HG03095 (cell line): ENCODE data around the gene HCFC1R1.
"Not testable (repeated sequence)": the region's sequence is repeated elsewhere in the genome, so short reads cannot be mapped to it uniquely, and the experiment has no call there.

Experiments used
- ATAC-seq: cut with Tn5 transposase; IDR thresholded peaks from one replicate; pipeline ENCODE4 v1.9.1; 2021; ENCODE audit warnings: moderate library complexity; ENCODE audit not compliant: unreplicated experiment

The HCFC1R1 gene, protein sequence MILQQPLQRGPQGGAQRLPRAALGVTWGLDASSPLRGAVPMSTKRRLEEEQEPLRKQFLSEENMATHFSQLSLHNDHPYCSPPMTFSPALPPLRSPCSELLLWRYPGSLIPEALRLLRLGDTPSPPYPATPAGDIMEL

DNA sequence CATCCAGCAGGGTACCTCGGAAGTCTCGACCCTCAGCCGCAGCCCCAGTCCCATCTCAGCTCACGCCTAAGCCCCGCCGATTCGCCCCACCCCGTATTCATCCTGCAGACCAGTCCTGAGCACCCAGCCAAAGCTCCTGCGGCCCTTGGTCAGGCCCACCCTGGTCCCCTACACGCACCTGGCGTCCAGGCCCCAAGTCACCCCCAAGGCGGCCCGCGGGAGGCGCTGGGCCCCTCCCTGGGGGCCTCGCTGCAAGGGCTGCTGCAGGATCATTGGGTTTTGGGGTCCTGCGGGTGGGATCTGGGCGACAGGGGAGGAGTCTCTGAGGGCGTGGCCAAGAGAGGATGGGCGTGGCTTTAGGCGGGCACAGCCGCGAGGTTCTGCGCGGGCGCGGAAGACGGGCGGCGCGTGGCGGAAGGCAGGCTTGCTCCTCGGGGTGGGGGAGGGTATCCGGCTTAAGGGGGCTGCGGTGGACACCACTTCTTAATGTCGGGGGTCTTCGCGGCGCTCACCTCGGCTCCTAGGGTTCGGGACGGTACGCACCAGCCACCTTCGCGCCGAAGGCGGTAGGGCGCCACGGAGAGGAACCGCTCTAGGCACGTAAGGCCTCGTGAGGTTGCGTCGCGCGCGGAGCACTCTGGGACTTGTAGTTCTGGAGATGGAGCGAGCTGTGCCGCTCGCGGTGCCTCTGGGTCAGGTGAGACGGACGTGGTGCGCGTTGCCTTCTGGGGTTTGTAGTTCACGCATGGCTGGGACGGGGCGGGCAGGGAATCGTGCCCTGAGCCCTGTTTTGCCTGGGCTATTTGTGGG is at the start of gene HCFC1R1, which contains the start of gene THOC6:
HCFC1R1 (minus strand) TSS at position 274 of the 810 bp plus-strand sequence; CDS start at position 273, 1 bp downstream.
THOC6 (plus strand) TSS at position 367 of the 810 bp plus-strand sequence; CDS start at position 659, 292 bp downstream.
- peak; percentile 63 for ATAC-seq

DNA sequence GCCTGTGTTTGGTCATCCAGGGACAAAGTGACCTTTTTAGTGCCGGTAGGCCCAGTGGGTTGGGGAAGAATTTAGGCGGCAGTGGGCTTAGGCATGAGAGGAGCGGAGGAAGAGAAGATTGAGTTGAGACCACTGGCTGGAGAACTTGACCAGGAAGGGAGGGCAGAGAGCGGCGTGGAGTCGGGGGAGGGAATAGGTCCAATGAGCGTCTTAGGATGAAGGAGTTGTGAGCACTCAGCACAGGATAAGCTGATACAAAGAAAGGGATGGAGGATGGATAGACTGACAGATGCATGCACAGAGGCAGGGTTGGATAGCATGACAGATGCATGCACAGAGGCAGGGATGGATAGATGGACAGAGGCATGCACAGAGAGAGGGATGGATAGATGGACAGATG is 49.7 kb upstream of the HCFC1R1 start:
- ATAC-seq: no peak

DNA sequence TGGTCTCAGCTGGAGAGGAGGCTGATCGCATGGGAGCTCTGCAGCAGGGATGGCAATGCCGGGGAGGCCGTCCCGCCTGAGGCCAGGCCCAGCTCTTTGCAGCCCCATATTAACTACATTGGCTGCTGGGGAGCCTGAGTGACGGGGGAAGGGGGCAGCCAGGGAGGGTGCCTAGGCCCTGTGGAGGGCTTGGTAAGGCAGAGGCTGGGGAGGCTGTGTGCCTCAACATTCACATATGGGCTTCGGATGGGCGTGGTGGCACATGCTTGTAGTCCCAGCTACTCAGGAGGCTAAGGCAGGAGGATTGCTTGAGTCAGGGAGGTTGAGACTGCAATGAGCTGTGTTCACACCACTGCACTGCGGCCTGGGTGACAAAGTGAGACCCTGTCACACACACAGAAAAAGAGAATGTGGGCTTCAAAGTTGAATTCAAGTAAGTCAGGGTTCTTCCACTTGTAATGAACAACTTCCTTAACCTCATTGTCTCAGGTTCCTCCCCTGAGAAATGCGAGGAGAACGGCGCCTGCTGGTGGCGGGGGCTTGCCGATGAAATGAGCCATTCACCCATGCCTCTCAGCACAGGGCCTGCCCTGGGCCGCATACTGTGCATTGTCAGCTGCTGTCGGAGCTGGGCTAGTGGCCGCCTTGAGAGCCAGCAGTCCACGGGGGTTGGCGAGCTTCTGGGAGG is 49.0 kb upstream of the HCFC1R1 start:
- ATAC-seq: not testable (repeated sequence)

DNA sequence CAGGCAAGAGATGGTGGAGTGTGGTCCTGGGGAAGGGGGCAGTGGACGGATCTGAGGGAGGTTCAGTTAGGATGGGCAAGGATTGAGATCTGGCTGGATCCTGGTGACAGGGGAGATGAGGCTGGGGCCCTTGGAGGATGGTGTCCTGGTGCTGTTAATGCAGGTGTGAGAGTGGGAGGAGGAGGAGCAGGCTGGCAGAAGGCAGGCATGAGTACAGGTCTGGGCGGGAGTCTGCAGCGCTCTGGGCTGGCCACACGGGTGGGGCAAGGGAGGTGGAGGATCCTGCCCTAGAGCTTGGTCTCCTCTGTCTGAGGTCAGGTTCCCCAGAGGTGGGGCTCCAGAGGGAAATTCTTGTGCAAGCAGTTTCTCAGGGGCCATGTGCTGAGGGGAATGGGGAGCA is 48.4 kb upstream of the HCFC1R1 start:
- not testable (repeated sequence) for ATAC-seq

DNA sequence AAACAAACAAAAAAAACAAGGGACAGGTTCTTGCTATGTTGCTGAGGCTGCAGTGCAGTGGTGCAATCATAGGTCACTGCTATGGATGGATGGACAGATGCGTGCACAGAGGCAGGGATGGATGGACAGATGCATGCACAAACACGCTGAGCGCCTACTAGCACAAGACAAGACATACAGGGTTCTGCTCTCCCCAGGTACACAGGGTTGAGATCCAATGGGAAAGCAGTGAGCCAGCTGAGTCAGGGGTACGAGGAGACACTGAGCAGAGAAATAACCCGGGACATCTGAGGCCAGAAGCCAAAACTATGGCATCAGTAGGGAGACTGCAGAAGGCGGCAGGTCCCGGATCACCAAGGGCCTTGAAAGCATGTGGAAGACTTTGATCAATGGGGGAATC is 47.9 kb upstream of the HCFC1R1 start:
- no peak for ATAC-seq

DNA sequence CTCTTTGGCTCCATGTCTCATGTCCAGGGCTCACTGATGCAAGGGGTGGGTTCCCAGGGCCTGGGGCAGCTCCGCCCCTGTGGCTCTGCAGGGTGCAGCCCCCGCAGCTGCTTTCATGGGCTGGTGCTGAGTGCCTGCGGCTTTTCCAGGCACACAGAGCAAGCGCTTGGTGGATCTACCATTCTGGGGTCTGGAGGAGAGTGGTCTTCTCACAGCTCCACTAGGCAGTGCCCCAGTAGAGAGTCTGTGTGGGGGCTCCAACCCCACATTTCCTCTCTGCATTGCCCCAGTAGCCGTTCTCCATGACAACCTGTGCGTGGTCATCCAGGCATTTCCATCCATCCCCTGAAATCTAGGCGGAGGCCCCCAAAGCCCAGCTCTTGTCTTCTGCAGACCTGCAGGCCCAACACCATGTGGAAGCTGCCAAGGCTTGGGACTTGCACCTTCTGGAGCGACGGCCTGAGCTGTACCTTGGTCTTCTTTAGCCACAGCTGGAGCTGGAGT is 46.9 kb upstream of the HCFC1R1 start:
- ATAC-seq: no peak

DNA sequence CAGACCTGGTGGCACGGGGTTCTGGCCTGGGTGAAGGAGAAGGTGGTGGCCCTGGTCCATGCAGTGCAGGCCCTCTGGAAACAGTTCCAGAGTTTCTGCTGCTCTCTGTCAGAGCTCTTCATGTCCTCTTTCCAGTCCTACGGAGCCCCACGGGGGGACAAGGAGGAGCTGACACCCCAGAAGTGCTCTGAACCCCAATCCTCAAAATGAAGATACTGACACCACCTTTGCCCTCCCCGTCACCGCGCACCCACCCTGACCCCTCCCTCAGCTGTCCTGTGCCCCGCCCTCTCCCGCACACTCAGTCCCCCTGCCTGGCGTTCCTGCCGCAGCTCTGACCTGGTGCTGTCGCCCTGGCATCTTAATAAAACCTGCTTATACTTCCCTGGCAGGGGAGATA is 45.4 kb upstream of the HCFC1R1 start:
- ATAC-seq: not testable (repeated sequence)

DNA sequence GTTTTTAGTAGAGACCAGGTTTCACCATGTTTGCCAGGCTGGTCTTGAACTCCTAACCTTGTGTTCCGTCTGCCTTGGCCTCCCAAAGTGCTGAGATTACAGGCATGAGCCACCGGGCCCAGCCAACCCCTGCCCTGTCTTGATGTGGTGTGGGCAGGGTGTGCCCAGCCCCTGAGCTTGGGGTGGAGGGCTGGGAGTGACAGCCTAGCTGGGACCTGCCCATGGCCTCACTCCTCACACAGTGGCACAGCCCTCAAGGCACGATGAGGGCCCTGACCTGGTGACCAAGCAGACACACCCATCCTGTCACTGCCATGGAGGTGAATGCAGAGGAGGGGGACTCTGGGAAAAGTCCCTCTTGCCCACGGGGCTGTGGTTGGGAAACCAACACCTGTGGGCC is 44.7 kb upstream of the HCFC1R1 start:
- ATAC-seq: no peak

DNA sequence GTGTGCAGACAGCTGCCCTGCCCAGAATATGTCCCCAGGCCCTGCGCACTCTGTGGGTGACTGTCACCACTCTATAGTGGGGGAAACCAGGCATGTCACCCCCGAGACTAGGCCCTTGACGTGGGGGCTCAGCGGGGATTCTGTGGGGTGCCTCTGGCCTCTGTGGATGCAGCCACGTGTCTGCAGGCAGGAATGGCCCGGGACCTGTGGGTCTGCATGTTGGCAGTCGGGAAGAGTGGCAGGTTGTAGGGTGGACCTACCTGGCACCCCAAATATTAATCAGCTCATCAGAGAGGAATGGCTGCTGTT is 42.7 kb upstream of the HCFC1R1 start:
- no peak for ATAC-seq

DNA sequence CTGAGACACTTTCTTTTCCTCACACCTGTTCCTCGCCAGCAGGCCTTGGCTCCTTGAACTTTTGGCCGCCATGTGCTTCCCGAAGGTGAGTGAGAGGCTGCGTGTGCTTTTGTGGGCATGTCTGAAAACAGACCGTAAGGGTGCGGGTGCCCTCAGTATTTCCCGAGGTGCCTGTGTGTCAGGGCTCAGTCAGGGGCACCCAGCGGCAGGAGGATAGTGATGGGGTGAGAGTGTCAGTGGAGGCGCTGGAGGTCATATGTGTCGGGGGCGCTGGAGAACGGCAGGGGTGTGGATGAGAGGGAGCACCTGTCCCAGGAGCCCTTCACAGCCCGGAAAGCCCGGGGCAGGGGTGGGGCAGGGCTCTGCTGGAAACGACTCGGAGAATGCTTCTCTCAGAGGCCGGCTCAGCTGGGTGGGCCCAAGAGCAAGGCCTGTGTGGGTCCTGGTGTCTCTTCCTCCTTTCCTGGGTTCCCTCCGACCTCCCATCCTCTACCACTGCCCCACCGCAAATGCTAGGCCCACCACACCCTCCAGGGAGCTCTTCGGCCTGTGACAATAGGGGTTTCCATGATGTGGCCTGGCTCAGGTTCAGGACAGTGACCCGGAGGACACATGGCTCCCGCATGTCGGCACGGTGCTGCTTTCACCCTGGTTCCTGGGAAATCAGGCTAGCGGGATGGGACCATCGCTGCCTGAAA is 42.1 kb upstream of the HCFC1R1 start:
- ATAC-seq: no peak

DNA sequence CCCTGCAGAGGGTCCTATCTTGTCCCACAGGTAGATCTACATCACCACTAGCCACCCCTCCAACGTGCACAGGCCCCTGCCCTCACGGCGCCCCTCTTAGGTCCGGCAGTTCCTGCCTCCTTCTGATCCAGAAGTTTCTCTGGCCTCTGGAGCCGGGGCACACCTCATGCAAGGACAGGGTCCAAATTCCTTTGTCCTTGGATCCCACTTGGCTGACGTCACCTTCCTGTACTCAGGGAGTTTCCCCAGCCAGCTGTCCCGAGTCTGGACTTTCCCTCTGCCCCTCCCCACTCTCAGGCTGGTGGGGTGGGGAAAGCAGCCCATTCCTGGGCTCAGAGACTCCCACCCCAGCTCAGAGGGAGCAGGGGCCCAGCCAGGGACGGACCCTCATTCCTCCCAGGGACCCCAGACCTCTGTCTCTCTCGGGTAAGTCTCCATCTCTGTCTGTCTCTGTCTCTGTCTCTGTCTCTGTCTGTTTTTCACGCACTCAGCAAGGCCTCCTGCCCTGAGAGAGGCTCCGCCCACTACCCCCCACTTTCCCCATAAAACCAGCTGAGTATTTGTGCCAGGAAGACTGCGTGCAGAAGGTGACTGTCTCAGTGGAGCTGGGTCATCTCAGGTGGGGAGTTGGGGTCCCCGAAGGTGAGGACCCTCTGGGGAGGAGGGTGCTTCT is 41.5 kb upstream of the HCFC1R1 start, which contains the start of gene IL32:
IL32 (plus strand) TSS at position 572 of the 673 bp plus-strand sequence. CDS start 172 bp downstream, outside the sequence.
- ATAC-seq: no peak

DNA sequence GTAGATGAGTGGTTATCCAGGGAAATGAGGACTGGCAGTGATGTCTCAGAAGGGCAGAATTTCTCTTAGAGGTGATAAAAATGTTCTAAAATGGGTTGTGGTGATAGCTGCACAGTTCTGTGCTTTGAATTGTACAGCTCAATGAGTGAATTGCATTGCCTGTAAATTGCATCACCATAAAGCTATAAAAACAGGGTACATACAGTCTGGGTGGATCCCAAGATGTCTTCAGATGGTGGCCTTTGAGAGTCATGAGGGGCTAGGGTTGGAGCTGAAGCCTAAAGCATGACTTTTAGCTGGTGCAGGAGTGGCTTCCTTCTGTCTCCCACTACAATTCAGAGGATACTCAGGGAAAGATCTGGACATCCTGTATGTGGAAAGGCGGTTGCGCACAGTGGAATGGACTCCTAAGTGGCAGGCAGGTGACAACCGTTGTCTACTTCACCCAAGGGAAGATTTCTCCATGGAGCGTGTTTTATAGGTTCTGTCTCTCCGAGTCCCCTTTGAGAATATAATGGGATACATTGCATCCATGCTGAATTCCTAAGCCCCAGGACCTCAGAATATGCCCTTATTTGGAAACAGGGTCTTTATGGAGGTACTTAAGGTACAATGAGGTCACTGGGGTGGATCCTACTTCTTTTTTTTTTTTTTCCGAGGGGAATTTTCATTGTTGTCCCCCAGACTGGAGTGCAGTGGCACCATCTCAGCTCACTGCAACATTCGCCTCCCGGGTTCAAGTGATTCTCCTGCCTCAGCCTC is 40.1 kb upstream of the HCFC1R1 start:
- no peak for ATAC-seq

DNA sequence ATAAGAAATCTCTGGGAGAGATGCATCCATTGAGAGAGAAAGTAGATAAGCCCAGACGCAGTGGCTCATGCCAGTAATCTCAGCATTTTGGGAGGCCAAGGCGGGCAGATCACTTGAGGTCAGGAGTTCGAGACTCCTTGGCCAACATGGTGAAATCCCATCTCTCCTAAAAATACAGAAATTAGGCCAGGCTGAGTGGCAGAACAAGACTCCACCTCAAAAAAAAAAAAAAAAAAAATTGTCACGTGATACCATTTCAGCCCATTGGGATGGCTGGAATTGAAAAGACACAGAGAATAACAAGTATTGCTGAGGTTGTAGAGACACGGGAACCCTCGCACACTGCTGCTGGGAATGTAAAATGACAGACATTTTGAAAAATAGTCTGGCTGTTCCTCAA is 38.8 kb upstream of the HCFC1R1 start:
- ATAC-seq: no peak

DNA sequence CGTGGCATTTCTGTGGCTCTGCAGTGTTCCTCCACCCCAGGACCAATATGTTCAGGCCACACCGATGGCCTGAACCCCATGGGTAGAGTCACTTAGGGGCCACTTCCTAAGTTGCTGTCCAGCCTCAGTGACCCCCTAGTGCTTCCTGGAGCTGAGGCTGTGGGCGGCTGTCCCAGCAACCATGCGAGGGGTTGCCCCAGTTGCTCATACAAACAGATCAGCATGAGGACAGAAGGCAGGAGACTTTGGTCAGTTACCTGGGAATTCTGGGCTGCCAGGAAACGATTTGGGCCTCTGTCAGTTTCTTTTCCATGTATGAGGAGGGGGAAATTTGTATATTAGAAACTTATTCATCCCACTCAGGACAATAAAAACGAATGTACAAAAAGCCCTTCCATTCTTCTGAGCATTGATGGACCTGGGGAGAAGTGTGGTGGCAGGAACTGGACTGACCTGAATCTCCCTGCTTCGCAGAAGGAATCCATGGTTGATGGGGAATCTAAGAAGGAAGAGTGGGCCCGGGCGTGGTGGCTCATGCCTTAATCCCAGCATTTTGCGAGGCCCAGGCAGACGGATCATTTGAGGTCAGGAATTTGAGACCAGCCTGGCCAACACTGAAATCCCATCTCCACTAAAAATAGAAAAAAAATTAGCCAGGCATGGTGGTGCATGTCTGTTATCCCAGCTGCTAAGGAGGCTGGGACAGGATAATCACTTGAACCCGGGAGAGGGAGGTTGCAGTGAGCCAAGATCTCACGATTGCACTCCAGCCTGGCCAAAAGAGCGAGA is 36.8 kb upstream of the HCFC1R1 start:
- ATAC-seq: no peak

DNA sequence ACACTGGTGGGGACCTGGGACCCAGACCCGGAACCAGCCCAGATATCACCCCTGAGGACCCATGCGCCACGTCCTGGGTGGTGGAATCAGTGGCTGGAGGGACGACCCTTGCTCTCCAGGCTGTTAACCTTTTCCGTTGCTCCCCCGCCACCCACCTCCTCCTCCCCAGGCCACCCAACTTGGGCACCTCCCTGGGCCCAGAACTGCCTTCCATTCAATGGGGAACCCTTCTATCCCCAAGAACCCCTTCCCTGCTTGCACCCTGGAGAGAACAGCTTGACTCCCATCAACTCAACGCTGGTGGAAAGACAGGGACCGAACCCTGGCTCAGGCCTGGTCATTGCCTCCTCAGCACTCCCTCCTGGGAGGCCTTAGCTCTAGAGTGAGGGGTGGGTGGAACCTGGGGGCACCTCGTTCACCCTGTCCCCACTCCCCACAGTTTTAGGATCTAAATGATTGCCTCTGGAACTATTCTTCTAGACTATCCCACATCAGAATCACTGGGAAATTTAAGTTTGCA is 36.0 kb upstream of the HCFC1R1 start:
- ATAC-seq: no peak

DNA sequence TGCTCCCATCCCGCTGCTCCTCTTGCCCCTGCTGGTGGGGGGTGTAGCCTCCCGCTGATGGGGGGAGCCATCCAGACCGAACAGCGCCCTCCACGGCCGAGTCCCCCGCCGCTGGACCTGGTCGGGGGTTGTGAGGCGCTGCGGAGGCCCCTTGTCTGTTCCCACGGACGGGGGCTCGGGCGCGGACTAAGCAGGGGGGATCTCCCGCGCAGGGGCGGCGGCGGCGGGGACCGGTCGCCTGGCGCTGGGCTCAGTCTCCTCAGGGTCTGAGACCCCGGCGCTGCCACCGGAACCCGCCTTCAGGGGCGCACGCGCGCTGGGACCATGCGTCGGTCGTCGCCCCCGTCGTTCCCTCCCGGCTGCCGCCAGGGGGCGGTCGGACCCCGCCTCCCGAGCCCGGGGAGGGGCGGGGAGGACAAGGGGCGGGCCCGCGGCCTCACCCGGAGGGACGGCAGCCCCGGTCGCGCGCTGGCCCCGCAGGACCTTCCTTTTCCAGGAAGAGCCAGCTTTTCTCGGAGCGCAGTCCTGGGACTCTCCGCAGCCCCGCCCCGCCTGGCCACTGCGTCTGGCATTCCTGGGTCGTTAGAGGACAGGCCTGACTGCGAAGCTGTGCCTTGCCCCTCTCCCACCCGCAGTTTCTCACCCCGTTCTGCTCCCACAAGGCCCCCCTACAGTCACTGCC is 35.4 kb upstream of the HCFC1R1 start:
- peak; percentile 63 for ATAC-seq

DNA sequence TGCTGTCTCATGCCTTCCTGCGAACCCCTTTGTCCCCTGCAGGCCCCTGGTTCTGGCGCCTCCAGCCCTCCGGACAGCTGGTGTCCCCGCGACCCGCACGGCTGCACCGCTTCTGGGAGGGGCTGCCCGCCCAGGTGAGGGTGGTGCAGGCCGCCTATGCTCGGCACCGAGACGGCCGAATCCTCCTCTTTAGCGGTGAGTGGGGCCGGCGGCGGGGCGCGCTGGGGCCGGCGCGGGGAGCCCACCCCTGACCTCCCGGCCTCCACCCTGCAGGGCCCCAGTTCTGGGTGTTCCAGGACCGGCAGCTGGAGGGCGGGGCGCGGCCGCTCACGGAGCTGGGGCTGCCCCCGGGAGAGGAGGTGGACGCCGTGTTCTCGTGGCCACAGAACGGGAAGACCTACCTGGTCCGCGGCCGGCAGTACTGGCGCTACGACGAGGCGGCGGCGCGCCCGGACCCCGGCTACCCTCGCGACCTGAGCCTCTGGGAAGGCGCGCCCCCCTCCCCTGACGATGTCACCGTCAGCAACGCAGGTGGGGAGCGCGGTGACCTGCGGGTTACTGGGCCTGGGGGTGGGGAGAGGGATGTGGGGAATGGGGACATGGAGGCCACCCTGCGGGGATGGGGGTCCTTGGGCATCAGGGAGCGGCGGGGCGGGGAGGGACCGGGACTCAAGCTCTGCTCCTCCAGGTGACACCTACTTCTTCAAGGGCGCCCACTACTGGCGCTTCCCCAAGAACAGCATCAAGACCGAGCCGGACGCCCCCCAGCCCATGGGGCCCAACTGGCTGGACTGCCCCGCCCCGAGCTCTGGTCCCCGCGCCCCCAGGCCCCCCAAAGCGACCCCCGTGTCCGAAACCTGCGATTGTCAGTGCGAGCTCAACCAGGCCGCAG is 34.6 kb upstream of the HCFC1R1 start:
- ATAC-seq: no peak
